Glutamatergic neuron (in vitro differentiated cells): ENCODE data around the gene ADD3. TPM values are rescaled to one million over a fixed set of nuclear protein-coding genes. Genes with fewer than 3 reads are reported as not detected.

ENCODE experiments used
- DNase-seq: peaks from one replicate; pipeline ENCODE4 v3.0.0; 2022
- H3K27ac Mint-ChIP-seq: one replicate; pipeline ENCODE4 v1.8.0; 2020; ENCODE audit warnings: mild to moderate bottlenecking, mixed read lengths, inconsistent platforms; ENCODE audit not compliant: unreplicated experiment
- H3K27me3 Mint-ChIP-seq: one replicate; pipeline ENCODE4 v1.8.0; 2020; ENCODE audit warnings: mild to moderate bottlenecking, moderate library complexity, mixed read lengths, inconsistent platforms; ENCODE audit not compliant: unreplicated experiment
- H3K36me3 Mint-ChIP-seq: one replicate; pipeline ENCODE4 v1.8.0; 2020; ENCODE audit warnings: mild to moderate bottlenecking, mixed read lengths, inconsistent platforms; ENCODE audit not compliant: unreplicated experiment
- H3K4me1 Mint-ChIP-seq: one replicate; pipeline ENCODE4 v1.8.0; 2020; ENCODE audit warnings: mild to moderate bottlenecking, low read depth, mixed read lengths, inconsistent platforms; ENCODE audit not compliant: unreplicated experiment
- H3K4me3 Mint-ChIP-seq: one replicate; pipeline ENCODE4 v1.8.0; 2020; ENCODE audit warnings: mild to moderate bottlenecking, mixed read lengths, inconsistent platforms; ENCODE audit not compliant: unreplicated experiment
- H3K9me3 Mint-ChIP-seq: one replicate; pipeline ENCODE4 v1.8.0; 2020; ENCODE audit warnings: mild to moderate bottlenecking, moderate library complexity, mixed read lengths, inconsistent platforms; ENCODE audit not compliant: unreplicated experiment
- CTCF ChIP-seq: fragments of 200-600 bp; sonication (generic); IDR thresholded peaks from one replicate; pipeline ENCODE4 v1.5.0; 2021; ENCODE audit not compliant: partially characterized antibody, unreplicated experiment
- total RNA-seq: library from RNA; stranded (reverse); fragmentation: NEBNext Ultra II Directional; extraction: Animal tissue kit (Norgen Biotek cat#: 25700); gene quantifications from one replicate; pipeline ENCODE4 v1.2.1, GENCODE V29; 2021; ENCODE audit not compliant: unreplicated experiment

Gene ADD3
- total RNA-seq, 1 donor from 2014 or later = 22.8 TPM

GRCh38 chr10:110160081-110160480 is 152.3 kb downstream of the ADD3 start:
- H3K36me3 Mint-ChIP-seq = no peaks in the 10 kb centered on the region
- no peak overlapping the region for H3K4me3 Mint-ChIP-seq
- no peak overlapping the region for H3K27ac Mint-ChIP-seq
- TF ChIP-seq CTCF = no peak
- H3K27me3 Mint-ChIP-seq = peaks cover 3% of the 10 kb centered on the region
- no peaks in the 10 kb centered on the region for H3K9me3 Mint-ChIP-seq
- peaks cover 4% of the 10 kb centered on the region for H3K4me1 Mint-ChIP-seq
- no peak for DNase-seq

GRCh38 chr10:110160522-110160921 is 152.7 kb downstream of the ADD3 start:
- H3K27ac Mint-ChIP-seq = no peak overlapping the region
- H3K4me3 Mint-ChIP-seq = no peak overlapping the region
- no peaks in the 10 kb centered on the region for H3K36me3 Mint-ChIP-seq
- no peaks in the 10 kb centered on the region for H3K9me3 Mint-ChIP-seq
- peaks cover 3% of the 10 kb centered on the region for H3K27me3 Mint-ChIP-seq
- no peak for DNase-seq
- peaks cover 2% of the 10 kb centered on the region for H3K4me1 Mint-ChIP-seq
- no peak for TF ChIP-seq CTCF

- H3K4me1 Mint-ChIP-seq = peaks cover 2% of the 10 kb centered on the region
- H3K36me3 Mint-ChIP-seq = no peaks in the 10 kb centered on the region
- no peaks in the 10 kb centered on the region for H3K9me3 Mint-ChIP-seq
- no peak overlapping the region for H3K27ac Mint-ChIP-seq
- no peak for TF ChIP-seq CTCF
- no peak overlapping the region for H3K4me3 Mint-ChIP-seq
- no peak for DNase-seq
- H3K27me3 Mint-ChIP-seq = peaks cover 3% of the 10 kb centered on the region
Measured at GRCh38 chr10:110162741-110163145, 155.0 kb downstream of the ADD3 start.

GRCh38 chr10:110163192-110163773 is 155.5 kb downstream of the ADD3 start:
- no peak overlapping the region for H3K27ac Mint-ChIP-seq
- H3K27me3 Mint-ChIP-seq = peaks cover 5% of the 10 kb centered on the region
- no peak overlapping the region for H3K4me3 Mint-ChIP-seq
- no peaks in the 10 kb centered on the region for H3K9me3 Mint-ChIP-seq
- no peak for DNase-seq
- H3K36me3 Mint-ChIP-seq = no peaks in the 10 kb centered on the region
- H3K4me1 Mint-ChIP-seq = peaks cover 6% of the 10 kb centered on the region
- no peak for TF ChIP-seq CTCF

GRCh38 chr10:110163841-110164240 is 156.1 kb downstream of the ADD3 start:
- no peaks in the 10 kb centered on the region for H3K9me3 Mint-ChIP-seq
- peaks cover 7% of the 10 kb centered on the region for H3K4me1 Mint-ChIP-seq
- no peak for DNase-seq
- H3K4me3 Mint-ChIP-seq = no peak overlapping the region
- no peaks in the 10 kb centered on the region for H3K36me3 Mint-ChIP-seq
- H3K27ac Mint-ChIP-seq = no peak overlapping the region
- no peak for TF ChIP-seq CTCF
- peaks cover 5% of the 10 kb centered on the region for H3K27me3 Mint-ChIP-seq
